ENCODE results near the gene FBLIM1.

The FBLIM1 gene

GRCh38 chr1:15748690-15749398 is 9.8 kb upstream of the FBLIM1 start:
- DNase-seq (ENCODE audit: low spot score): no peak

GRCh38 chr1:15749399-15750291 is 8.9 kb upstream of the FBLIM1 start:
- no peak for DNase-seq (ENCODE audit: low spot score)

GRCh38 chr1:15750924-15751323 is 7.7 kb upstream of the FBLIM1 start:
- DNase-seq (ENCODE audit: low spot score): no peak

GRCh38 chr1:15751717-15752116 is 6.9 kb upstream of the FBLIM1 start:
- no peak for DNase-seq (ENCODE audit: low spot score)

GRCh38 chr1:15753776-15754175 is 4.8 kb upstream of the FBLIM1 start:
- DNase-seq (ENCODE audit: low spot score): no peak

GRCh38 chr1:15755021-15755645 is 3.5 kb upstream of the FBLIM1 start:
- DNase-seq (ENCODE audit: low spot score): no peak

- DNase-seq (ENCODE audit: low spot score): no peak
Observed at GRCh38 chr1:15755646-15756040, 3.0 kb upstream of the FBLIM1 start.

- DNase-seq (ENCODE audit: low spot score): no peak
Observed at GRCh38 chr1:15756143-15757015, 2.2 kb upstream of the FBLIM1 start.

- DNase-seq (ENCODE audit: low spot score): no peak
Observed at GRCh38 chr1:15757016-15757543, 1.5 kb upstream of the FBLIM1 start.

- no peak for DNase-seq (ENCODE audit: low spot score)
Observed at GRCh38 chr1:15757575-15758342, 836 bp upstream of the FBLIM1 start.

- no peak for DNase-seq (ENCODE audit: low spot score)
Observed at GRCh38 chr1:15758953-15759661, 512 bp downstream of the FBLIM1 start.

- no peak for DNase-seq (ENCODE audit: low spot score)
Observed at GRCh38 chr1:15760520-15761211, 2.1 kb downstream of the FBLIM1 start.

- DNase-seq (ENCODE audit: low spot score): no peak
Observed at GRCh38 chr1:15761366-15762128, 3.0 kb downstream of the FBLIM1 start.

- DNase-seq (ENCODE audit: low spot score): no peak
Observed at GRCh38 chr1:15762546-15762945, 4.0 kb downstream of the FBLIM1 start.

- DNase-seq (ENCODE audit: low spot score): no peak
Observed at GRCh38 chr1:15764269-15764764, 5.7 kb downstream of the FBLIM1 start.

GRCh38 chr1:15764890-15765289 is 6.3 kb downstream of the FBLIM1 start:
- DNase-seq (ENCODE audit: low spot score): no peak

GRCh38 chr1:15765495-15766194 is 7.0 kb downstream of the FBLIM1 start:
- no peak for DNase-seq (ENCODE audit: low spot score)

GRCh38 chr1:15767941-15768340 is 9.3 kb downstream of the FBLIM1 start:
- no peak for DNase-seq (ENCODE audit: low spot score)
